Retina (tissue), 1 donor: ENCODE results near the gene COP1.

Source experiments
- DNase-seq: peaks from one replicate; pipeline ENCODE4 v3.0.0-alpha.2; 2016

COP1 gene

GRCh38 chr1:176198413-176198812, 8.7 kb downstream of the COP1 start:
- no peak for DNase-seq

- no peak for DNase-seq
Measured at GRCh38 chr1:176196728-176197127, 10.4 kb downstream of the COP1 start.

GRCh38 chr1:176195547-176195946, 11.5 kb downstream of the COP1 start:
- no peak for DNase-seq

GRCh38 chr1:176193663-176194062, 13.4 kb downstream of the COP1 start:
- DNase-seq, result no peak

- DNase-seq, result no peak
Measured at GRCh38 chr1:176193023-176193422, 14.1 kb downstream of the COP1 start.

- DNase-seq, result no peak
Measured at GRCh38 chr1:176188604-176189003, 18.5 kb downstream of the COP1 start.

GRCh38 chr1:176187001-176187400, 20.1 kb downstream of the COP1 start:
- DNase-seq, result no peak

- no peak for DNase-seq
Measured at GRCh38 chr1:176183618-176184017, 23.5 kb downstream of the COP1 start.

- DNase-seq, result no peak
Measured at GRCh38 chr1:176178316-176178715, 28.8 kb downstream of the COP1 start.

- DNase-seq, result no peak
Measured at GRCh38 chr1:176177764-176178163, 29.3 kb downstream of the COP1 start.

GRCh38 chr1:176174108-176174507, 33.0 kb downstream of the COP1 start:
- DNase-seq, result no peak

- DNase-seq, result no peak
Measured at GRCh38 chr1:176172215-176172614, 34.9 kb downstream of the COP1 start.

GRCh38 chr1:176167210-176167609, 39.9 kb downstream of the COP1 start:
- no peak for DNase-seq

GRCh38 chr1:176165573-176165972, 41.5 kb downstream of the COP1 start:
- no peak for DNase-seq

GRCh38 chr1:176164014-176164678, 42.9 kb downstream of the COP1 start:
- no peak for DNase-seq

GRCh38 chr1:176159993-176160392, 47.1 kb downstream of the COP1 start:
- DNase-seq, result no peak

- DNase-seq, result no peak
Measured at GRCh38 chr1:176157995-176158394, 49.1 kb downstream of the COP1 start.

GRCh38 chr1:176149939-176150807, 56.9 kb downstream of the COP1 start:
- no peak for DNase-seq

- DNase-seq, result no peak
Measured at GRCh38 chr1:176144526-176144925, 62.6 kb downstream of the COP1 start.

- DNase-seq, result no peak
Measured at GRCh38 chr1:176142973-176143372, 64.1 kb downstream of the COP1 start.

- no peak for DNase-seq
Measured at GRCh38 chr1:176141449-176141848, 65.6 kb downstream of the COP1 start.

- no peak for DNase-seq
Measured at GRCh38 chr1:176136891-176137290, 70.2 kb downstream of the COP1 start.

GRCh38 chr1:176134666-176135065, 72.4 kb downstream of the COP1 start:
- no peak for DNase-seq

GRCh38 chr1:176122282-176122681, 84.8 kb downstream of the COP1 start:
- no peak for DNase-seq
